ENCODE data around the gene HOXB6.

The HOXB6 gene

GRCh38 chr17:48596000-48596734 lies 8.6 kb downstream of the HOXB6 start:
- WGBS, 2 donors (ENCODE audit: extremely low coverage in 2 of 2, insufficient read length in 2 of 2, insufficient replicate concordance in 1 of 2): no CpG with 5 or more reads among the region's 54 CpGs

DNA sequence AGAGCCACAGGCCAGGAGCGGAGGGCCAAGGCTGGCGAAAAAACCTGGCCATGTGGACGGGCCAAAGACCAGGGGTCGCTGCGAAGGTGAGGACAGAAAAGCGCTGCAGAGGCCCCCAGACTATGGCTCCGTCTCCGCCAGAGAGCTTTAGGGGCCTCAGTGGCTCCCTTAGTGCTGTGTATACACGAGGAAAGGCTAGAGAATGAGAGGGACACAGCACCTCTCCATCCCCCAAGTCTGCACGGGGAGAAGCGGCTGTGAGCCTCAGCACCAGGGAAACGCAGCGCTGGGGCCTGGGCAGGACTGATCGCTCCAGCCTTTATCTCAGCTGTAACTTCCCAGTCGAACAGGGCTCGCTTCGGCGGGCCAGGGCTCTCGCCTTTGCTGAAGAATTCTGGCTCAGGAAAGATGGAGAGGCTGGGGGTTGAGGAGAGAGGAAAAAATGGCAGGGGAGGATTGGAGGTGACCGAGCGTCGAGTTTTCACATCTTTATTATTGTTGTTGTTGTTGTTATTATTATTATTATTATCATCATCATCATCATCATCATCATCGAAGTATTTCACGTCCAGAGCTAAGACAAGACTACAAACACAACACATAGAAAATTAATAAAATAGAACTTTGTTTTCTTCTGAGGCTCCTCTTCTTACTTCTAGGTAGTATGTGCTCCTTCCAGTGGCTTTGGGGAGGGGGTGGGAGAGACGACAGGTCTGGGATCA lies 9.3 kb downstream of the HOXB6 start:
- H2BK5ac ChIP-seq (ENCODE audit: low read length): no peak overlapping the region
- H3K23ac ChIP-seq (ENCODE audit: low read depth, low read length, poor library complexity): no peak overlapping the region
- H3K9me3 ChIP-seq (replicated peaks in 1 of 2; ENCODE audit: control insufficient read depth in 2 of 2, insufficient read depth in 1 of 2, low read depth in 1 of 2, low read length in 2 of 2): peaks cover 0 to 4% of the 10 kb centered on the region in 2 donors
- H4K91ac ChIP-seq (ENCODE audit: low read depth, low read length, poor library complexity): no peak overlapping the region
- H2BK15ac ChIP-seq (ENCODE audit: low read length): no peak overlapping the region
- DNase-seq (ENCODE audit: low spot score): no peak
- H3K36me3 ChIP-seq (replicated peaks in 1 of 2; ENCODE audit: control insufficient read depth in 2 of 2, insufficient read depth in 2 of 2, low read length in 2 of 2): no peaks in the 10 kb centered on the region
- no peak overlapping the region for H3K9ac ChIP-seq (ENCODE audit: low read depth, low read length, poor library complexity)
- H2AK5ac ChIP-seq (ENCODE audit: low read depth, low read length): no peak overlapping the region
- H3K4me2 ChIP-seq (ENCODE audit: insufficient read depth, low read length, poor library complexity, severe bottlenecking): no peak overlapping the region
- no peak overlapping the region for H3K4me3 ChIP-seq (ENCODE audit: low read length in 2 of 2)
- no CpG with 5 or more reads among the region's 25 CpGs for WGBS, 2 donors (ENCODE audit: extremely low coverage in 2 of 2, insufficient read length in 2 of 2, insufficient replicate concordance in 1 of 2)
- no peak overlapping the region for H2BK12ac ChIP-seq (ENCODE audit: low read length)
- no peaks in the 10 kb centered on the region for H3K4me1 ChIP-seq (ENCODE audit: control insufficient read depth in 2 of 2, insufficient read depth in 1 of 2, low read depth in 1 of 2, low read length in 2 of 2)
- H3K27ac ChIP-seq (replicated peaks; ENCODE audit: low read length): no peak overlapping the region
- H2AFZ ChIP-seq (ENCODE audit: low read length): no peak overlapping the region
- no peaks in the 10 kb centered on the region for H3K79me1 ChIP-seq (ENCODE audit: low read depth, low read length)
- peaks cover 68 to 100% (median 100%) of the 10 kb centered on the region in 3 experiments for H3K27me3 ChIP-seq (ENCODE audit: control insufficient read depth in 3 of 3, insufficient read depth in 3 of 3, low read depth in 1 of 3, low read length in 3 of 3)
- H3K4ac ChIP-seq (ENCODE audit: low read length): no peak overlapping the region
- no peak overlapping the region for H4K8ac ChIP-seq (ENCODE audit: low read depth, low read length)
- no peak overlapping the region for H3K14ac ChIP-seq (ENCODE audit: low read length)
- no peak overlapping the region for H2BK120ac ChIP-seq (ENCODE audit: low read depth, low read length)
- no peak overlapping the region for H3K18ac ChIP-seq (ENCODE audit: low read length)

More at GRCh38 chr17:48596000-48596734, 8.6 kb downstream of the HOXB6 start:
- H2AK5ac ChIP-seq (ENCODE audit: low read depth, low read length): no peak overlapping the region
- H3K4ac ChIP-seq (ENCODE audit: low read length): no peak overlapping the region
- H2BK120ac ChIP-seq (ENCODE audit: low read depth, low read length): no peak overlapping the region
- H3K27ac ChIP-seq (replicated peaks; ENCODE audit: low read length): no peak overlapping the region
- H3K18ac ChIP-seq (ENCODE audit: low read length): no peak overlapping the region
- no peak for DNase-seq (ENCODE audit: low spot score)
- no peak overlapping the region for H2BK12ac ChIP-seq (ENCODE audit: low read length)
- H3K27me3 ChIP-seq (ENCODE audit: control insufficient read depth in 3 of 3, insufficient read depth in 3 of 3, low read depth in 1 of 3, low read length in 3 of 3): peaks cover 71 to 100% (median 100%) of the 10 kb centered on the region in 3 experiments
- no peaks in the 10 kb centered on the region for H3K79me1 ChIP-seq (ENCODE audit: low read depth, low read length)
- H3K36me3 ChIP-seq (replicated peaks in 1 of 2; ENCODE audit: control insufficient read depth in 2 of 2, insufficient read depth in 2 of 2, low read length in 2 of 2): no peaks in the 10 kb centered on the region
- H2AFZ ChIP-seq (ENCODE audit: low read length): peak overlapping the region; percentile 29
- H3K9me3 ChIP-seq (replicated peaks in 1 of 2; ENCODE audit: control insufficient read depth in 2 of 2, insufficient read depth in 1 of 2, low read depth in 1 of 2, low read length in 2 of 2): peaks cover 0 to 4% of the 10 kb centered on the region in 2 donors
- H4K8ac ChIP-seq (ENCODE audit: low read depth, low read length): no peak overlapping the region
- H4K91ac ChIP-seq (ENCODE audit: low read depth, low read length, poor library complexity): no peak overlapping the region
- no peak overlapping the region for H2BK15ac ChIP-seq (ENCODE audit: low read length)
- no peak overlapping the region for H3K14ac ChIP-seq (ENCODE audit: low read length)
- H3K4me2 ChIP-seq (ENCODE audit: insufficient read depth, low read length, poor library complexity, severe bottlenecking): no peak overlapping the region
- H3K9ac ChIP-seq (ENCODE audit: low read depth, low read length, poor library complexity): no peak overlapping the region
- H3K4me1 ChIP-seq (ENCODE audit: control insufficient read depth in 2 of 2, insufficient read depth in 1 of 2, low read depth in 1 of 2, low read length in 2 of 2): no peaks in the 10 kb centered on the region
- H2BK5ac ChIP-seq (ENCODE audit: low read length): no peak overlapping the region
- H3K4me3 ChIP-seq (ENCODE audit: low read length in 2 of 2): no peak overlapping the region
- peak overlapping the region; percentile 3 for H3K23ac ChIP-seq (ENCODE audit: low read depth, low read length, poor library complexity)

GRCh38 chr17:48594538-48595277 lies 10.1 kb downstream of the HOXB6 start:
- H3K9me3 ChIP-seq (replicated peaks in 1 of 2; ENCODE audit: control insufficient read depth in 2 of 2, insufficient read depth in 1 of 2, low read depth in 1 of 2, low read length in 2 of 2): peaks cover 0 to 4% of the 10 kb centered on the region in 2 donors
- H3K27ac ChIP-seq (replicated peaks; ENCODE audit: low read length): no peak overlapping the region
- H2BK120ac ChIP-seq (ENCODE audit: low read depth, low read length): no peak overlapping the region
- peak overlapping the region; percentile 53 for H2AFZ ChIP-seq (ENCODE audit: low read length)
- no peak overlapping the region for H4K8ac ChIP-seq (ENCODE audit: low read depth, low read length)
- no peak overlapping the region for H3K14ac ChIP-seq (ENCODE audit: low read length)
- no peak overlapping the region for H4K91ac ChIP-seq (ENCODE audit: low read depth, low read length, poor library complexity)
- H3K23ac ChIP-seq (ENCODE audit: low read depth, low read length, poor library complexity): no peak overlapping the region
- no peak overlapping the region for H2BK12ac ChIP-seq (ENCODE audit: low read length)
- no peaks in the 10 kb centered on the region for H3K4me1 ChIP-seq (ENCODE audit: control insufficient read depth in 2 of 2, insufficient read depth in 1 of 2, low read depth in 1 of 2, low read length in 2 of 2)
- no peak overlapping the region for H3K9ac ChIP-seq (ENCODE audit: low read depth, low read length, poor library complexity)
- no peak overlapping the region for H3K4ac ChIP-seq (ENCODE audit: low read length)
- H3K36me3 ChIP-seq (replicated peaks in 1 of 2; ENCODE audit: control insufficient read depth in 2 of 2, insufficient read depth in 2 of 2, low read length in 2 of 2): no peaks in the 10 kb centered on the region
- H3K4me2 ChIP-seq (ENCODE audit: insufficient read depth, low read length, poor library complexity, severe bottlenecking): no peak overlapping the region
- no peak overlapping the region for H2BK15ac ChIP-seq (ENCODE audit: low read length)
- peaks cover 66 to 100% (median 100%) of the 10 kb centered on the region in 3 experiments for H3K27me3 ChIP-seq (ENCODE audit: control insufficient read depth in 3 of 3, insufficient read depth in 3 of 3, low read depth in 1 of 3, low read length in 3 of 3)
- no peaks in the 10 kb centered on the region for H3K79me1 ChIP-seq (ENCODE audit: low read depth, low read length)
- DNase-seq (ENCODE audit: low spot score): no peak
- H2AK5ac ChIP-seq (ENCODE audit: low read depth, low read length): no peak overlapping the region
- WGBS, 2 donors (ENCODE audit: extremely low coverage in 2 of 2, insufficient read length in 2 of 2, insufficient replicate concordance in 1 of 2): no CpG with 5 or more reads among the region's 25 CpGs
- H3K18ac ChIP-seq (ENCODE audit: low read length): no peak overlapping the region
- no peak overlapping the region for H2BK5ac ChIP-seq (ENCODE audit: low read length)
- no peak overlapping the region for H3K4me3 ChIP-seq (ENCODE audit: low read length in 2 of 2)

Measured in neuronal stem cell (in vitro differentiated cells).